Activated CD8-positive, alpha-beta memory T cell treated with anti-CD3 and anti-CD28 coated beads, Interleukin-2, amount 10 ng/mL, durations not matched to agents 7 days and 5 days (primary cell): Measurements from ENCODE around the gene MAST4. TPM values are rescaled to one million over a fixed set of nuclear protein-coding genes. Genes with fewer than 3 reads are reported as not detected.

Source experiments
- ATAC-seq: fragments of 150-1000 bp; cut with Tn5 transposase; one replicate; pipeline ENCODE4 v1.10.0; 2021; ENCODE audit warnings: moderate library complexity
- CTCF ChIA-PET: fragments of 350-600 bp; sonication (Branson Sonifier 250); formaldehyde crosslinking; loops from one replicate; lab custom pipeline; 2021; ENCODE audit warnings: antibody characterized with exemption; lab: Charles Lee
- DNase-seq: peaks from one replicate; pipeline ENCODE4 v3.0.0-alpha.2; 2020
- H3K27ac Mint-ChIP-seq: one replicate; pipeline ENCODE4 v1.8.0; 2021; ENCODE audit warnings: mild to moderate bottlenecking, mixed read lengths
- H3K27me3 Mint-ChIP-seq: one replicate; pipeline ENCODE4 v1.8.0; 2021; ENCODE audit warnings: mixed read lengths
- H3K36me3 Mint-ChIP-seq: one replicate; pipeline ENCODE4 v1.8.0; 2021; ENCODE audit warnings: mild to moderate bottlenecking, mixed read lengths
- H3K4me1 Mint-ChIP-seq: one replicate; pipeline ENCODE4 v1.8.0; 2021; ENCODE audit warnings: mixed read lengths
- H3K4me3 Mint-ChIP-seq: one replicate; pipeline ENCODE4 v1.8.0; 2021; ENCODE audit warnings: mild to moderate bottlenecking, moderate library complexity, mixed read lengths
- H3K9me3 Mint-ChIP-seq: one replicate; pipeline ENCODE4 v1.8.0; 2022; ENCODE audit warnings: low read depth, mixed read lengths
- total RNA-seq, 2 experiments: library from RNA; stranded (reverse); gene quantifications; one replicate each; pipeline ENCODE4 v1.2.3, GENCODE V29; 2021

MAST4 gene
- total RNA-seq, 2 experiments from 2014 or later: 21.6 to 25.2 TPM

- Mint-ChIP-seq H3K4me3 (no peak overlapping the region), H3K27ac (no peak overlapping the region), H3K4me1 (peaks cover 20% of the 10 kb centered on the region), H3K9me3 (no peaks in the 10 kb centered on the region), H3K36me3 (peaks cover 3% of the 10 kb centered on the region), H3K27me3 (peaks cover 9% of the 10 kb centered on the region)
- CTCF ChIA-PET: interaction anchor here (0.6 kb wide), 1 partner anchor 878 kb away, joined by 4 read pairs; no protein-coding TSS in a partner anchor
- DNase-seq (no peak), ATAC-seq (no peak)
These were observed 404.7 kb downstream of the MAST4 start for GRCh38 chr5:67000794-67001475.

GRCh38 chr5:67002832-67003684 lies 406.9 kb downstream of the MAST4 start:
- no peak for ATAC-seq

GRCh38 chr5:67003685-67003934 lies 407.4 kb downstream of the MAST4 start:
- CTCF ChIA-PET: interaction anchor here (1.2 kb wide), 1 partner anchor 9 kb away, joined by 3 read pairs; no protein-coding TSS in a partner anchor
- ATAC-seq: no peak
- peaks cover 9% of the 10 kb centered on the region for H3K27me3 Mint-ChIP-seq
- no peaks in the 10 kb centered on the region for H3K9me3 Mint-ChIP-seq
- peak overlapping the region; percentile 14 for H3K27ac Mint-ChIP-seq
- peaks cover 3% of the 10 kb centered on the region for H3K36me3 Mint-ChIP-seq
- H3K4me1 Mint-ChIP-seq: peaks cover 43% of the 10 kb centered on the region
- H3K4me3 Mint-ChIP-seq: peak overlapping the region; percentile 84
- no peak for DNase-seq

More at GRCh38 chr5:67002832-67003684, 406.9 kb downstream of the MAST4 start:
- CTCF ChIA-PET: no interaction called here
- H3K9me3 Mint-ChIP-seq: no peaks in the 10 kb centered on the region
- DNase-seq: no peak
- H3K4me1 Mint-ChIP-seq: peaks cover 38% of the 10 kb centered on the region
- peak overlapping the region; percentile 84 for H3K4me3 Mint-ChIP-seq
- H3K27me3 Mint-ChIP-seq: peaks cover 9% of the 10 kb centered on the region
- no peak overlapping the region for H3K27ac Mint-ChIP-seq
- peaks cover 3% of the 10 kb centered on the region for H3K36me3 Mint-ChIP-seq

GRCh38 chr5:67003935-67004729 lies 407.9 kb downstream of the MAST4 start:
- H3K9me3 Mint-ChIP-seq: no peaks in the 10 kb centered on the region
- ATAC-seq (peak; percentile 87), DNase-seq (peak; percentile 92)
- H3K36me3 Mint-ChIP-seq: peaks cover 3% of the 10 kb centered on the region
- CTCF ChIA-PET: interaction anchor here (1.2 kb wide), 1 partner anchor 9 kb away, joined by 3 read pairs; no protein-coding TSS in a partner anchor
- peak overlapping the region; percentile 81 for H3K27ac Mint-ChIP-seq
- H3K4me1 Mint-ChIP-seq: peaks cover 46% of the 10 kb centered on the region
- peaks cover 9% of the 10 kb centered on the region for H3K27me3 Mint-ChIP-seq
- peak overlapping the region; percentile 84 for H3K4me3 Mint-ChIP-seq

GRCh38 chr5:67004730-67005350 lies 408.6 kb downstream of the MAST4 start:
- peaks cover 52% of the 10 kb centered on the region for H3K4me1 Mint-ChIP-seq
- ATAC-seq: no peak
- H3K4me3 Mint-ChIP-seq: peak overlapping the region; percentile 84
- no peaks in the 10 kb centered on the region for H3K9me3 Mint-ChIP-seq
- CTCF ChIA-PET: interaction anchor here (1.1 to 1.2 kb wide), 2 partner anchors 10 to 20 kb away, joined by 3 read pairs; no protein-coding TSS in a partner anchor
- H3K27ac Mint-ChIP-seq: peak overlapping the region; percentile 81
- no peak for DNase-seq
- H3K27me3 Mint-ChIP-seq: peaks cover 9% of the 10 kb centered on the region
- H3K36me3 Mint-ChIP-seq: peaks cover 3% of the 10 kb centered on the region

- ATAC-seq: no peak
- H3K27me3 Mint-ChIP-seq: peaks cover 9% of the 10 kb centered on the region
- peaks cover 3% of the 10 kb centered on the region for H3K36me3 Mint-ChIP-seq
- H3K4me1 Mint-ChIP-seq: peaks cover 53% of the 10 kb centered on the region
- H3K27ac Mint-ChIP-seq: peak overlapping the region; percentile 81
- CTCF ChIA-PET: interaction anchor here (0.7 to 1.1 kb wide), 2 partner anchors 21 to 22 kb away, joined by 3 read pairs; no protein-coding TSS in a partner anchor
- no peaks in the 10 kb centered on the region for H3K9me3 Mint-ChIP-seq
- no peak for DNase-seq
- H3K4me3 Mint-ChIP-seq: peak overlapping the region; percentile 84
These were observed 409.7 kb downstream of the MAST4 start for GRCh38 chr5:67005737-67006499.

GRCh38 chr5:67006500-67006848 lies 410.3 kb downstream of the MAST4 start:
- Mint-ChIP-seq H3K27me3 (peaks cover 9% of the 10 kb centered on the region), H3K36me3 (peaks cover 3% of the 10 kb centered on the region), H3K9me3 (no peaks in the 10 kb centered on the region), H3K27ac (no peak overlapping the region), H3K4me3 (no peak overlapping the region), H3K4me1 (peaks cover 58% of the 10 kb centered on the region)
- ATAC-seq (no peak), DNase-seq (no peak)
- CTCF ChIA-PET: no interaction called here

- no peak overlapping the region for H3K4me3 Mint-ChIP-seq
These were observed 412.8 kb downstream of the MAST4 start for GRCh38 chr5:67009028-67009427.

GRCh38 chr5:67010684-67011409 lies 414.7 kb downstream of the MAST4 start:
- DNase-seq: no peak
- H3K4me3 Mint-ChIP-seq: no peak overlapping the region
- CTCF ChIA-PET: interaction anchor here (1.0 kb wide), 1 partner anchor 39 kb away, joined by 3 read pairs; no protein-coding TSS in a partner anchor
- H3K4me1 Mint-ChIP-seq: peaks cover 47% of the 10 kb centered on the region
- no peak overlapping the region for H3K27ac Mint-ChIP-seq
- peak; percentile 18 for ATAC-seq
- no peaks in the 10 kb centered on the region for H3K9me3 Mint-ChIP-seq
- no peaks in the 10 kb centered on the region for H3K36me3 Mint-ChIP-seq
- H3K27me3 Mint-ChIP-seq: no peaks in the 10 kb centered on the region

More at GRCh38 chr5:67009028-67009427, 412.8 kb downstream of the MAST4 start:
- Mint-ChIP-seq H3K36me3 (peaks cover 3% of the 10 kb centered on the region), H3K4me1 (peaks cover 61% of the 10 kb centered on the region), H3K27me3 (no peaks in the 10 kb centered on the region), H3K27ac (no peak overlapping the region), H3K9me3 (no peaks in the 10 kb centered on the region)
- ATAC-seq: no peak
- CTCF ChIA-PET: no interaction called here
- no peak for DNase-seq

- CTCF ChIA-PET: interaction anchor here (1.0 kb wide), 1 partner anchor 38 kb away, joined by 3 read pairs; no protein-coding TSS in a partner anchor
- no peaks in the 10 kb centered on the region for H3K36me3 Mint-ChIP-seq
- H3K27ac Mint-ChIP-seq: no peak overlapping the region
These were observed 415.2 kb downstream of the MAST4 start for GRCh38 chr5:67011422-67011821.

GRCh38 chr5:67012171-67012570 lies 416.0 kb downstream of the MAST4 start:
- Mint-ChIP-seq H3K4me3 (no peak overlapping the region), H3K36me3 (no peaks in the 10 kb centered on the region), H3K9me3 (no peaks in the 10 kb centered on the region), H3K4me1 (peaks cover 35% of the 10 kb centered on the region), H3K27ac (no peak overlapping the region), H3K27me3 (no peaks in the 10 kb centered on the region)
- ATAC-seq (peak; percentile 33), DNase-seq (no peak)
- CTCF ChIA-PET: no interaction called here

More at GRCh38 chr5:67011422-67011821, 415.2 kb downstream of the MAST4 start:
- H3K9me3 Mint-ChIP-seq: no peaks in the 10 kb centered on the region
- ATAC-seq (no peak), DNase-seq (no peak)
- peaks cover 42% of the 10 kb centered on the region for H3K4me1 Mint-ChIP-seq
- no peak overlapping the region for H3K4me3 Mint-ChIP-seq
- no peaks in the 10 kb centered on the region for H3K27me3 Mint-ChIP-seq
